ENCODE data around the gene SSC4D.

Gene SSC4D

GRCh38 chr7:76409537-76409936 is at the start of gene SSC4D:
TSS of gene SSC4D (minus strand) at chr7:76409697. CDS start at chr7:76404439, 5,258 bp downstream.
- TF ChIP-seq CTCF (IDR thresholded peaks at IDR 0.05), result no peak

- peak; percentile 38; the same call in 1 of the 2 replicates for TF ChIP-seq CTCF (IDR thresholded peaks at IDR 0.05)
These were observed 28.4 kb upstream of the SSC4D start for GRCh38 chr7:76437873-76438272.

GRCh38 chr7:76430836-76431235 is 21.3 kb upstream of the SSC4D start:
- no peak for TF ChIP-seq CTCF (IDR thresholded peaks at IDR 0.05)

GRCh38 chr7:76430211-76430610 is 20.7 kb upstream of the SSC4D start:
- no peak for TF ChIP-seq CTCF (IDR thresholded peaks at IDR 0.05)

- no peak for TF ChIP-seq CTCF (IDR thresholded peaks at IDR 0.05)
These were observed 19.6 kb upstream of the SSC4D start for GRCh38 chr7:76428868-76429805.

GRCh38 chr7:76428149-76428823 is 18.8 kb upstream of the SSC4D start:
- no peak for TF ChIP-seq CTCF (IDR thresholded peaks at IDR 0.05)

GRCh38 chr7:76427635-76428034 is 18.1 kb upstream of the SSC4D start:
- no peak for TF ChIP-seq CTCF (IDR thresholded peaks at IDR 0.05)

Data from LNCAP (cell line).